Panc1 (cell line): ENCODE measurements around the gene LMNTD2. TPM values are rescaled to one million over a fixed set of nuclear protein-coding genes. Genes with fewer than 3 reads are reported as not detected.
A peak's percentile ranks its signal among the peaks of the same experiment; 100 is the strongest.

Experiments
- ATAC-seq: fragments of 200-7000 bp; cut with Tn5 transposase; 2 replicates; pipeline ENCODE4 v1.9.1; 2020; ENCODE audit warnings: mild to moderate bottlenecking, moderate library complexity
- BruUV-seq: library from RNA; stranded (reverse); fragments of 400-500 nt; replicated peaks from 2 replicates; lab custom pipeline; 2021; lab: Mats Ljungman, UMichigan
- CTCF ChIA-PET: fragments of 300-600 bp; sonication (Branson Sonifier 250); formaldehyde crosslinking; loops from one replicate; lab custom pipeline; 2022; ENCODE audit warnings: antibody characterized with exemption; lab: Charles Lee
- POLR2A ChIA-PET: fragments of 300-600 bp; sonication (Branson Sonifier 250); formaldehyde crosslinking; loops from one replicate; lab custom pipeline; 2022; ENCODE audit warnings: antibody characterized with exemption; lab: Charles Lee
- DNase-seq: peaks from one replicate; pipeline ENCODE4 v3.0.0-alpha.2; 2010; ENCODE audit warnings: low read depth, low spot score
- H3K27ac ChIP-seq: 2 replicates; pipeline ENCODE4 v1.5.1; 2011; ENCODE audit warnings: mild to moderate bottlenecking, low read length, inconsistent platforms
- H3K27me3 ChIP-seq: fragments of 200-500 bp; sonication (Bioruptor generic); 2 replicates; pipeline ENCODE4 v1.6.0; 2014; ENCODE audit warnings: low read length, inconsistent platforms; ENCODE audit not compliant: control insufficient read depth, insufficient read depth
- H3K36me3 ChIP-seq: fragments of 200-500 bp; sonication (Bioruptor generic); 2 replicates; pipeline ENCODE4 v1.5.1; 2014; ENCODE audit warnings: inconsistent platforms, mild to moderate bottlenecking, low read length, moderate library complexity; ENCODE audit not compliant: control insufficient read depth, insufficient read depth
- H3K4me1 ChIP-seq: 2 replicates; pipeline ENCODE4 v1.5.1; 2011; ENCODE audit warnings: inconsistent platforms, mild to moderate bottlenecking, low read length, moderate library complexity; ENCODE audit not compliant: control insufficient read depth, insufficient read depth
- H3K4me3 ChIP-seq, 2 experiments: 2 replicates each; pipeline ENCODE4 v1.5.1; 2011 to 2012; ENCODE audit warnings: low read depth in 2 of 2, low read length in 2 of 2, mild to moderate bottlenecking in 2 of 2, inconsistent platforms in 1 of 2, moderate library complexity in 1 of 2
- H3K9me3 ChIP-seq: fragments of 200-500 bp; sonication (Bioruptor generic); 2 replicates; pipeline ENCODE4 v1.5.1; 2014; ENCODE audit warnings: low read depth, mild to moderate bottlenecking, inconsistent platforms, low read length, moderate library complexity; ENCODE audit not compliant: control insufficient read depth, insufficient read depth
- POLR2AphosphoS5 ChIP-seq: IDR thresholded peaks from 2 replicates; pipeline ENCODE4 v1.6.1; 2012; ENCODE audit warnings: mild to moderate bottlenecking, low read depth, low read length, moderate library complexity
- SIN3A ChIP-seq: IDR thresholded peaks from 2 replicates; pipeline ENCODE4 v1.6.1; 2012; ENCODE audit warnings: low read depth, mild to moderate bottlenecking, low read length, moderate library complexity, borderline replicate concordance; ENCODE audit not compliant: insufficient read depth
- TCF7L2 ChIP-seq: IDR thresholded peaks from 2 replicates; pipeline ENCODE4 v1.6.1; 2011; ENCODE audit warnings: mild to moderate bottlenecking, low read depth, low read length, inconsistent platforms
- in situ Hi-C: cut with HindIII; loops from 2 replicates; pipeline ENCODE4 v1.10.0; 2016; ENCODE audit warnings: low sequenced_read_pairs, low pct_unique_long_range_greater_than_20kb
- intact Hi-C: fragments of 100-400 bp; cut with micrococcal nuclease; formaldehyde crosslinking; loops from one replicate; pipeline ENCODE4 v1.10.0; 2022; ENCODE audit not compliant: unreplicated experiment
- total RNA-seq: library from RNA; stranded (reverse); gene quantifications from one replicate; pipeline ENCODE4 v1.2.1, GENCODE V29; 2021; ENCODE audit not compliant: unreplicated experiment
- TF ChIP-seq, protein P1 (sequence below), 2 experiments: IDR thresholded peaks; 2 replicates each; pipeline ENCODE4 v1.6.1; 2011 to 2012; ENCODE audit warnings: low read depth in 2 of 2, control low read depth in 1 of 2, low read length in 1 of 2, mild to moderate bottlenecking in 1 of 2, moderate library complexity in 1 of 2; ENCODE audit not compliant: insufficient read depth in 1 of 2
- TF ChIP-seq, protein P2 (sequence below): fragments of 450-650 bp; IDR thresholded peaks from 2 replicates; pipeline ENCODE4 v1.5.1; 2017; ENCODE audit warnings: mild to moderate bottlenecking

LMNTD2 gene
- total RNA-seq, 1 experiment from 2014 or later = 21.8 TPM

DNA sequence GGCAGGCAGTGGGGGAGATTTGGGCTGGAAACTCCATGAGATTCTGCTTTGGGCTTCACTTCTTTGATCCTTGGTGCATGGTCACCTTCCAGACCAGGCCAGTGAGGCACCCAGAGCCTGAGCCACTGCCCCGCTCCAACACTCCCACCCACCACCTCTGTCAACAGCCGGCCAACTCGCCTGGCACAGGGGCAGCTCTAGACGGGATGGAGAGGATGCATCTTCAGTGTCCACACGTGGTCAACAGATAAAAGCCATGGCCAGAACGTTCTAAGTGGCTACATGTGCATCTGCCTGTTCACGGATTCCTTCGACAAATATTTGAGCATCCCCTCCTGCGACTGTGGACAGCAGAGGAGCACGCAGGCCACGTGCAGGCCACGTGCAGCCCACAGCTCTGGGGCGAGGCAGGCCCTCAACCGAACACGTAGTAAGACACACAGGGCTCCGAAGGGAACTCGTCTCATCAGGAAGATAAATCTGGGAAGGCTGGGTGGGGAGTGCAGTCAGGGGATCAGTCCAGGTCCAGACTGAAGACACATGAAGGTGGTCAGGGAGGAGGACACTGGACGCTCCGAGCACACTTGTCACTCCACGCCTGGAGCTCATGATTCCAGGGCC, 22.0 kb downstream of the LMNTD2 start:
- TF ChIP-seq, protein P1, sequence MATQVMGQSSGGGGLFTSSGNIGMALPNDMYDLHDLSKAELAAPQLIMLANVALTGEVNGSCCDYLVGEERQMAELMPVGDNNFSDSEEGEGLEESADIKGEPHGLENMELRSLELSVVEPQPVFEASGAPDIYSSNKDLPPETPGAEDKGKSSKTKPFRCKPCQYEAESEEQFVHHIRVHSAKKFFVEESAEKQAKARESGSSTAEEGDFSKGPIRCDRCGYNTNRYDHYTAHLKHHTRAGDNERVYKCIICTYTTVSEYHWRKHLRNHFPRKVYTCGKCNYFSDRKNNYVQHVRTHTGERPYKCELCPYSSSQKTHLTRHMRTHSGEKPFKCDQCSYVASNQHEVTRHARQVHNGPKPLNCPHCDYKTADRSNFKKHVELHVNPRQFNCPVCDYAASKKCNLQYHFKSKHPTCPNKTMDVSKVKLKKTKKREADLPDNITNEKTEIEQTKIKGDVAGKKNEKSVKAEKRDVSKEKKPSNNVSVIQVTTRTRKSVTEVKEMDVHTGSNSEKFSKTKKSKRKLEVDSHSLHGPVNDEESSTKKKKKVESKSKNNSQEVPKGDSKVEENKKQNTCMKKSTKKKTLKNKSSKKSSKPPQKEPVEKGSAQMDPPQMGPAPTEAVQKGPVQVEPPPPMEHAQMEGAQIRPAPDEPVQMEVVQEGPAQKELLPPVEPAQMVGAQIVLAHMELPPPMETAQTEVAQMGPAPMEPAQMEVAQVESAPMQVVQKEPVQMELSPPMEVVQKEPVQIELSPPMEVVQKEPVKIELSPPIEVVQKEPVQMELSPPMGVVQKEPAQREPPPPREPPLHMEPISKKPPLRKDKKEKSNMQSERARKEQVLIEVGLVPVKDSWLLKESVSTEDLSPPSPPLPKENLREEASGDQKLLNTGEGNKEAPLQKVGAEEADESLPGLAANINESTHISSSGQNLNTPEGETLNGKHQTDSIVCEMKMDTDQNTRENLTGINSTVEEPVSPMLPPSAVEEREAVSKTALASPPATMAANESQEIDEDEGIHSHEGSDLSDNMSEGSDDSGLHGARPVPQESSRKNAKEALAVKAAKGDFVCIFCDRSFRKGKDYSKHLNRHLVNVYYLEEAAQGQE (IDR thresholded peaks at IDR 0.05; ENCODE audit: insufficient read depth in 1 of 2, low read depth in 2 of 2, low read length in 1 of 2) = no peak
- no peak for TF ChIP-seq TCF7L2
- TF ChIP-seq POLR2AphosphoS5 = no peak
- TF ChIP-seq SIN3A = no peak
- TF ChIP-seq, protein P2, sequence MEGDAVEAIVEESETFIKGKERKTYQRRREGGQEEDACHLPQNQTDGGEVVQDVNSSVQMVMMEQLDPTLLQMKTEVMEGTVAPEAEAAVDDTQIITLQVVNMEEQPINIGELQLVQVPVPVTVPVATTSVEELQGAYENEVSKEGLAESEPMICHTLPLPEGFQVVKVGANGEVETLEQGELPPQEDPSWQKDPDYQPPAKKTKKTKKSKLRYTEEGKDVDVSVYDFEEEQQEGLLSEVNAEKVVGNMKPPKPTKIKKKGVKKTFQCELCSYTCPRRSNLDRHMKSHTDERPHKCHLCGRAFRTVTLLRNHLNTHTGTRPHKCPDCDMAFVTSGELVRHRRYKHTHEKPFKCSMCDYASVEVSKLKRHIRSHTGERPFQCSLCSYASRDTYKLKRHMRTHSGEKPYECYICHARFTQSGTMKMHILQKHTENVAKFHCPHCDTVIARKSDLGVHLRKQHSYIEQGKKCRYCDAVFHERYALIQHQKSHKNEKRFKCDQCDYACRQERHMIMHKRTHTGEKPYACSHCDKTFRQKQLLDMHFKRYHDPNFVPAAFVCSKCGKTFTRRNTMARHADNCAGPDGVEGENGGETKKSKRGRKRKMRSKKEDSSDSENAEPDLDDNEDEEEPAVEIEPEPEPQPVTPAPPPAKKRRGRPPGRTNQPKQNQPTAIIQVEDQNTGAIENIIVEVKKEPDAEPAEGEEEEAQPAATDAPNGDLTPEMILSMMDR = no peak
- no peak for ATAC-seq
- H3K36me3 ChIP-seq = no peaks in the 10 kb centered on the region; the same call in 1 of the 2 replicates
- BruUV-seq = TSS peak; percentile 66
- H3K9me3 ChIP-seq = no peaks in the 10 kb centered on the region
- in situ Hi-C loops (no loop called here), intact Hi-C loops (no loop called here)
- H3K27ac ChIP-seq = no peak overlapping the region
- no peak overlapping the region for H3K4me3 ChIP-seq
- H3K4me1 ChIP-seq = peaks cover 30% of the 10 kb centered on the region
- POLR2A ChIA-PET = no interaction called here
- H3K27me3 ChIP-seq = no peaks in the 10 kb centered on the region
- CTCF ChIA-PET = no interaction called here
- no peak for DNase-seq

DNA sequence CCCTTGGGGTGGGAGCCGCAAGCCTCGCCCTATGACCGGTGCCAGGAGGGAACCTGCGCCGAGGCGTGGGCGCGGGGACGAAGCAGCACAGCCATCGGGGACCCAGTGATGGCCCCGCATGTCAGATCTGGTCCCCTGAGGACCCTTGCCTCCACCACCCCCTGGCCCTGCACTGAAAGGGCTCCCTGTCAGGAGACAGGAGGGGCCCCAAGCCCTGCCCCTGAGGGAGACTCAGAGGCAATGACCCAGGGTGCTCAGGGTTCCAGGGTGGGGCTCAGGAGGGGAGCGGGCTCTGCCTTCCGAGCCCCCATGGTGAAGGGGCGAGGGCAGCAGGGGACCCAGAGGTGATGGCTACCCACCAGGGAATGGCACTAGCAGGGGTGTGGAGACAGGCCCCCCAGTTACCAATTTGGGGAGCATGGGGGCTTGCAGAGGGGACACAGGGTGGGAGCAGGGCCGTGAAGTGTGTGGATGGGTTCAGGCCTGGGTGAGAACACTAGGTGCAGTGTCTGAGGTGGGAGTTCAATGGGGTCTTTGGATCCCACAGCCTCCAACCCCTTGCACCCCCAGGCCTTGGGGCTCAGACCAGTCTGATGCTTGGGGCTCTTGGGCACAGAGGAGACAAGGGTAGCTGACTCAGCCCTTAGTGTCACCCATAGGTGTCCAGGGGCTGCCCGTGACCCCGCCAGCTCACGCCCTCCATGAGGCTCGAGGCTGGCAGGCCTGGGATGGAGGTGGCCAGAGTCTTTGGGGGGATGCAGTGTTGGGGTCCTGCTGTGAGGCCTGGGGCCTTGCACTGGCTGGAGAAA, 22.7 kb downstream of the LMNTD2 start:
- Histone ChIP-seq H3K4me3 (peak overlapping the region; percentile 69 to 84), H3K9me3 (no peaks in the 10 kb centered on the region), H3K27ac (peak overlapping the region; percentile 79), H3K4me1 (peaks cover 31% of the 10 kb centered on the region), H3K36me3 (peaks cover 3% of the 10 kb centered on the region; the same call in 1 of the 2 replicates), H3K27me3 (no peaks in the 10 kb centered on the region)
- CTCF ChIA-PET = interaction anchor here (0.6 kb wide), 1 partner anchor 140 kb away, joined by 3 read pairs; no protein-coding TSS in a partner anchor
- no TSS peak for BruUV-seq
- DNase-seq = no peak
- intact Hi-C loops = no loop called here
- TF ChIP-seq TCF7L2 (no peak), SIN3A (no peak), POLR2AphosphoS5 (no peak)
- TF ChIP-seq, protein P1 (IDR thresholded peaks at IDR 0.05; ENCODE audit: insufficient read depth in 1 of 2, low read depth in 2 of 2, low read length in 1 of 2) = no peak
- TF ChIP-seq, protein P2 = no peak
- in situ Hi-C loops = no loop called here
- no peak for ATAC-seq
- POLR2A ChIA-PET = no interaction called here
